Thyroid gland (tissue), 4 donors: ENCODE results near the gene CLIP2.

Experiments
- POLR2A ChIP-seq, 2 donors: fragments of 450-650 bp; IDR thresholded peaks; one replicate each; pipeline ENCODE4 v1.6.1; 2017; ENCODE audit warnings: antibody characterized with exemption in 2 of 2, mild to moderate bottlenecking in 2 of 2, moderate library complexity in 1 of 2
- TF ChIP-seq, protein P1 (sequence below), 6 experiments: fragments of 200-600 bp in 3 of 6; fragments of 450-650 bp in 3 of 6; sonication (generic) in 3 of 6; IDR thresholded peaks; one replicate each; pipeline ENCODE4 v1.5.1; 2016 to 2019; ENCODE audit warnings: antibody characterized with exemption in 6 of 6, mild to moderate bottlenecking in 2 of 6, inconsistent platforms in 1 of 6, moderate library complexity in 1 of 6

DNA sequence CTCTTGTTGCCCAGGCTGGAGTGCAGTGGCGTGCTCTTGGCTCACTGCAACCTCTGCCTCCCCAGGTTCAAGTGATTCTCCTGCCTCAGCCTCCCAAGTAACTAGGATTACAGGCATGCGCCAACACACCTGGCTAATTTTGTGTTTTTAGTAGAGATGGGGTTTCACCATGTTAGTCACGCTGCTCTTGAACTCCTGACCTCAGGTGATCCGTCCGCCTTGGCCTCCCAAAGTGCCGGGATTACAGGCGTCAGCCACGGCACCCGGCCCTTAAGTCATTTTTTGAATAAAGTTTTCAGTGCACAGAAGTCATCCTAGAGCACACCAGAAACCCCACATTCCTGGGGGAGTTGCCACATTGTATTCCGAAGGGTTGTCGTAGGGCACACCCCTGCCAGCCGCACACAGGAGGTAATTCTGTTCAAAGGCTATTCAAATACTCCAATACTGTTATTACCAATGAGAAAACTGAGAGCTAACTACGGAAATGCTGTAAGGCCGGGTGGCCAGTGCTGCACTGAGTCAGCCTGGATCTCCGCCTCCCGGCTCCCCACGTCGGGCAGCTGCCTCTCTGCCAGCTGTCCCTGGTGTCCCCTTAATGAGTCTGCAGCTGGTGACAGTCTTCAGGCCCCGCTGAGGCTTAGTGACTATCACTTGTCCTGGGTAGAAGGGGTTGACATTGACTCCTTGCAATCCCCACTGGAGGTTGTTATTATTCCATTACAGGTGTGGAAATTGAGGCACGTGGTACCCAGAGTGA is 26.4 kb upstream of the CLIP2 start:
- TF ChIP-seq, protein P1, sequence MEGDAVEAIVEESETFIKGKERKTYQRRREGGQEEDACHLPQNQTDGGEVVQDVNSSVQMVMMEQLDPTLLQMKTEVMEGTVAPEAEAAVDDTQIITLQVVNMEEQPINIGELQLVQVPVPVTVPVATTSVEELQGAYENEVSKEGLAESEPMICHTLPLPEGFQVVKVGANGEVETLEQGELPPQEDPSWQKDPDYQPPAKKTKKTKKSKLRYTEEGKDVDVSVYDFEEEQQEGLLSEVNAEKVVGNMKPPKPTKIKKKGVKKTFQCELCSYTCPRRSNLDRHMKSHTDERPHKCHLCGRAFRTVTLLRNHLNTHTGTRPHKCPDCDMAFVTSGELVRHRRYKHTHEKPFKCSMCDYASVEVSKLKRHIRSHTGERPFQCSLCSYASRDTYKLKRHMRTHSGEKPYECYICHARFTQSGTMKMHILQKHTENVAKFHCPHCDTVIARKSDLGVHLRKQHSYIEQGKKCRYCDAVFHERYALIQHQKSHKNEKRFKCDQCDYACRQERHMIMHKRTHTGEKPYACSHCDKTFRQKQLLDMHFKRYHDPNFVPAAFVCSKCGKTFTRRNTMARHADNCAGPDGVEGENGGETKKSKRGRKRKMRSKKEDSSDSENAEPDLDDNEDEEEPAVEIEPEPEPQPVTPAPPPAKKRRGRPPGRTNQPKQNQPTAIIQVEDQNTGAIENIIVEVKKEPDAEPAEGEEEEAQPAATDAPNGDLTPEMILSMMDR (IDR thresholded peaks at IDR 0.05), result no peak
- no peak for TF ChIP-seq POLR2A (IDR thresholded peaks at IDR 0.05)
